Endodermal cell (in vitro differentiated cells): ENCODE measurements around the gene AREL1. TPM values are rescaled to one million over a fixed set of nuclear protein-coding genes. Genes with fewer than 3 reads are reported as not detected.

Experiments used
- DNase-seq: peaks from one replicate; pipeline ENCODE4 v3.0.0-alpha.2; 2017
- H3K27ac ChIP-seq: 2 replicates; pipeline ENCODE4 v1.5.1; 2013; ENCODE audit warnings: mild to moderate bottlenecking, low read depth, low read length, moderate library complexity
- H3K27me3 ChIP-seq: 2 replicates; pipeline ENCODE4 v1.6.1; 2013; ENCODE audit warnings: mild to moderate bottlenecking, low read length, moderate library complexity; ENCODE audit not compliant: insufficient read depth, control insufficient read depth, poor library complexity, severe bottlenecking
- H3K36me3 ChIP-seq: 2 replicates; pipeline ENCODE4 v1.7.0; 2013; ENCODE audit warnings: mild to moderate bottlenecking, low read length, moderate library complexity; ENCODE audit not compliant: control insufficient read depth, insufficient read depth
- H3K4me1 ChIP-seq: one replicate; pipeline ENCODE4 v1.7.0; 2013; ENCODE audit warnings: low read length; ENCODE audit not compliant: control insufficient read depth, insufficient read depth
- H3K4me3 ChIP-seq: 2 replicates; pipeline ENCODE4 v1.5.1; 2013; ENCODE audit warnings: mild to moderate bottlenecking, low read length, moderate library complexity
- H3K9ac ChIP-seq: 2 replicates; pipeline ENCODE4 v1.6.1; 2013; ENCODE audit warnings: mild to moderate bottlenecking, low read length, moderate library complexity; ENCODE audit not compliant: poor library complexity, severe bottlenecking; ENCODE audit errors: extremely low read depth
- H3K9me3 ChIP-seq: 2 replicates; pipeline ENCODE4 v1.6.1; 2013; ENCODE audit warnings: mild to moderate bottlenecking, low read length, moderate library complexity; ENCODE audit not compliant: control insufficient read depth
- H3K27ac Mint-ChIP-seq: 2 replicates; pipeline ENCODE4 v1.8.0; 2020; ENCODE audit warnings: mixed read lengths
- H3K27me3 Mint-ChIP-seq: 2 replicates; pipeline ENCODE4 v1.8.0; 2021; ENCODE audit warnings: mild to moderate bottlenecking, mixed read lengths; ENCODE audit not compliant: insufficient read depth
- H3K36me3 Mint-ChIP-seq: 2 replicates; pipeline ENCODE4 v1.8.0; 2020; ENCODE audit warnings: low read depth, mixed read lengths
- H3K4me1 Mint-ChIP-seq: 2 replicates; pipeline ENCODE4 v1.8.0; 2020; ENCODE audit warnings: mixed read lengths
- H3K4me3 Mint-ChIP-seq: 2 replicates; pipeline ENCODE4 v1.8.0; 2020; ENCODE audit warnings: mild to moderate bottlenecking, moderate library complexity, mixed read lengths
- H3K9me3 Mint-ChIP-seq: 2 replicates; pipeline ENCODE4 v1.8.0; 2020; ENCODE audit warnings: mild to moderate bottlenecking, mixed read lengths
- WGBS, 2 experiments: methylation state at CpG; one replicate each; pipeline versions ENCODE4 v1.1.5 to v1.1.7; 2013; ENCODE audit warnings: missing lambda C conversion rate in 2 of 2, mixed read lengths in 1 of 2; ENCODE audit not compliant: insufficient coverage in 1 of 2, insufficient read length in 1 of 2; 5-methylcytosine and 5-hydroxymethylcytosine counted together
- total RNA-seq, 2 donors: library from RNA; stranded (reverse); fragmentation: NEBNext Ultra II Directional in 1 of 2; extraction: Animal tissue kit (Norgen Biotek cat#: 25700) in 1 of 2; gene quantifications; 2 replicates in 1 of 2; 3 replicates in 1 of 2; pipeline ENCODE4 v1.2.1, GENCODE V29; 2021
- TF ChIP-seq, protein P1 (sequence below): fragments of 200-600 bp; sonication (generic); conservative IDR thresholded peaks from 2 replicates; pipeline ENCODE4 v1.5.0; 2021; ENCODE audit warnings: antibody characterized with exemption, mild to moderate bottlenecking

Gene AREL1
- total RNA-seq, 2 donors from 2014 or later = 36.5 to 39.0 TPM

GRCh38 chr14:74697976-74698375 is 14.9 kb downstream of the AREL1 start:
- H3K4me1 ChIP-seq = no peaks in the 10 kb centered on the region
- no peak overlapping the region for H3K27ac ChIP-seq

DNA sequence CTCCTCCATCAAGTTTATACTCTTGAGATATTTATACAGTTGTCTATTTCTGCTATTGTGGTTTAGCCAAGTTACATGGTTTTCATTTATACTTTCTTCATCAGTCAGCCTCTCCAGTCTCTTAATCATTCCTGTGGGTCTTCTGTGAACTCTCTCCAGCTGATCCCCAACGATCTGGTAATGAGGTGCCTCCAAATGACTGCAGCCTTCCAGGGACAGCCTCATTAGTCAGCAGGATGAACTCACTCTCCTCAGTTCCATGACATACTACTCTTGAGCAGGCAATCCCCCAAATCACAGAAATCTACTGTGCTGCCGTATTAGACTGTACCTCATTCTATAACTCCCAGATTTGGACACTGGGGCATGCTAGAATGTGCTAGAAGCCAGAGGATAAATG is 15.3 kb downstream of the AREL1 start:
- H3K4me3 ChIP-seq = no peak overlapping the region
- peaks cover 20% of the 10 kb centered on the region for H3K9me3 ChIP-seq
- H3K4me3 Mint-ChIP-seq = no peak overlapping the region
- peaks cover 40% of the 10 kb centered on the region for H3K36me3 Mint-ChIP-seq
- no peak overlapping the region for H3K27ac ChIP-seq
- H3K27ac Mint-ChIP-seq = peak overlapping the region; percentile 60
- 96% methylated on average over 2 of the region's 2 CpGs; no CpG with 5 or more reads in 1 of the 2 experiments for WGBS, 2 experiments
- DNase-seq = no peak
- TF ChIP-seq, protein P1, sequence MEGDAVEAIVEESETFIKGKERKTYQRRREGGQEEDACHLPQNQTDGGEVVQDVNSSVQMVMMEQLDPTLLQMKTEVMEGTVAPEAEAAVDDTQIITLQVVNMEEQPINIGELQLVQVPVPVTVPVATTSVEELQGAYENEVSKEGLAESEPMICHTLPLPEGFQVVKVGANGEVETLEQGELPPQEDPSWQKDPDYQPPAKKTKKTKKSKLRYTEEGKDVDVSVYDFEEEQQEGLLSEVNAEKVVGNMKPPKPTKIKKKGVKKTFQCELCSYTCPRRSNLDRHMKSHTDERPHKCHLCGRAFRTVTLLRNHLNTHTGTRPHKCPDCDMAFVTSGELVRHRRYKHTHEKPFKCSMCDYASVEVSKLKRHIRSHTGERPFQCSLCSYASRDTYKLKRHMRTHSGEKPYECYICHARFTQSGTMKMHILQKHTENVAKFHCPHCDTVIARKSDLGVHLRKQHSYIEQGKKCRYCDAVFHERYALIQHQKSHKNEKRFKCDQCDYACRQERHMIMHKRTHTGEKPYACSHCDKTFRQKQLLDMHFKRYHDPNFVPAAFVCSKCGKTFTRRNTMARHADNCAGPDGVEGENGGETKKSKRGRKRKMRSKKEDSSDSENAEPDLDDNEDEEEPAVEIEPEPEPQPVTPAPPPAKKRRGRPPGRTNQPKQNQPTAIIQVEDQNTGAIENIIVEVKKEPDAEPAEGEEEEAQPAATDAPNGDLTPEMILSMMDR = no peak
- H3K4me1 Mint-ChIP-seq = no peaks in the 10 kb centered on the region
- no peaks in the 10 kb centered on the region for H3K27me3 ChIP-seq
- peaks cover 35% of the 10 kb centered on the region for H3K36me3 ChIP-seq
- H3K27me3 Mint-ChIP-seq = no peaks in the 10 kb centered on the region
- H3K4me1 ChIP-seq = no peaks in the 10 kb centered on the region
- no peak overlapping the region for H3K9ac ChIP-seq
- peaks cover 23% of the 10 kb centered on the region for H3K9me3 Mint-ChIP-seq

More at GRCh38 chr14:74697976-74698375, 14.9 kb downstream of the AREL1 start:
- WGBS, 2 experiments = 88 to 96% methylated on average over 2 of the region's 2 CpGs
- Mint-ChIP-seq H3K27me3 (no peaks in the 10 kb centered on the region), H3K4me1 (no peaks in the 10 kb centered on the region), H3K27ac (no peak overlapping the region), H3K9me3 (peaks cover 28% of the 10 kb centered on the region), H3K4me3 (no peak overlapping the region), H3K36me3 (peaks cover 45% of the 10 kb centered on the region)
- Histone ChIP-seq H3K36me3 (peaks cover 35% of the 10 kb centered on the region), H3K27me3 (no peaks in the 10 kb centered on the region), H3K9me3 (peaks cover 24% of the 10 kb centered on the region), H3K4me3 (no peak overlapping the region), H3K9ac (no peak overlapping the region)
- TF ChIP-seq, protein P1 = peak; percentile 52
- no peak for DNase-seq

DNA sequence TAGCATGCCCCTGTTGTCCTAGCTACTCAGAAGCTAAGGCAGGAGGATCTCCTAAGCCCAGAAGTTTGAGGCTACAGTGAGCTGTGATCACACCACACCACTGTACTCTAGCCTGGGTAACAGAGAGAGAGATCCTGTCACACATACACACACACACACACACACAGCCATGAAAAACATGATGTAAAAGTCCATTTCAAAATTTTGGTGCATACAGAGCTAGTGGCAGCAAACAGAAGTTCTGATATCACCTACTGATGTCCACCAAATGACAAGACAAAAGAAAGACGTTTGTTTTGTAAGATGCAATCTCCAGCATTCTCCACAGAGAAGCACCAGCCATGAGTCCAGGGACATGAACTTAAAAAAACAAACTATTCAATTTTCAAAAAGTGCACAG is 15.9 kb downstream of the AREL1 start:
- Mint-ChIP-seq H3K27me3 (no peaks in the 10 kb centered on the region), H3K36me3 (peaks cover 35% of the 10 kb centered on the region), H3K9me3 (peaks cover 18% of the 10 kb centered on the region), H3K27ac (no peak overlapping the region), H3K4me1 (no peaks in the 10 kb centered on the region), H3K4me3 (no peak overlapping the region)
- Histone ChIP-seq H3K36me3 (peaks cover 35% of the 10 kb centered on the region), H3K27ac (no peak overlapping the region), H3K27me3 (no peaks in the 10 kb centered on the region), H3K4me1 (no peaks in the 10 kb centered on the region), H3K9me3 (peaks cover 14% of the 10 kb centered on the region), H3K9ac (no peak overlapping the region), H3K4me3 (no peak overlapping the region)
- no peak for DNase-seq
- TF ChIP-seq, protein P1 = no peak
- 100% methylated on average over 1 of the region's 1 CpG; no CpG with 5 or more reads in 1 of the 2 experiments for WGBS, 2 experiments
